HG03558 (cell line): Measurements from ENCODE around the gene FKBP3.

ENCODE experiments used
- ATAC-seq: cut with Tn5 transposase; IDR thresholded peaks from one replicate; pipeline ENCODE4 v1.9.1; 2021; ENCODE audit warnings: moderate number of reproducible peaks; ENCODE audit not compliant: unreplicated experiment; ENCODE audit errors: extremely low read depth

Gene FKBP3

GRCh38 chr14:45065956-45066355, 68.3 kb downstream of the FKBP3 start:
- no peak for ATAC-seq
